Upper lobe of left lung (tissue), 6 donors: ENCODE data around the gene CMC2. TPM values are rescaled to one million over a fixed set of nuclear protein-coding genes. Genes with fewer than 3 reads are reported as not detected.

Source experiments
- ATAC-seq, 2 donors: fragments of 200-7000 bp; cut with Tn5 transposase; one replicate each; pipeline ENCODE4 v1.9.1; 2022; ENCODE audit warnings: mild to moderate bottlenecking in 2 of 2, moderate library complexity in 2 of 2; ENCODE audit not compliant: low FRiP score in 2 of 2
- DNase-seq, 2 donors: peaks; one replicate each; pipeline ENCODE4 v3.0.0-alpha.2; 2019 to 2020
- H3K27ac ChIP-seq, 4 donors: fragments of 200-600 bp; sonication (generic); one replicate each; pipeline ENCODE4 v1.5.1; 2016 to 2019
- H3K27me3 ChIP-seq, 4 donors: fragments of 200-600 bp; sonication (generic); one replicate each; pipeline ENCODE4 v1.5.1; 2017 to 2019
- H3K36me3 ChIP-seq, 4 donors: fragments of 200-600 bp; sonication (generic); one replicate each; pipeline ENCODE4 v1.5.1; 2016 to 2019
- H3K4me1 ChIP-seq, 4 donors: fragments of 200-600 bp; sonication (generic); one replicate each; pipeline ENCODE4 v1.5.1; 2018 to 2019
- H3K4me3 ChIP-seq, 4 donors: fragments of 200-600 bp; sonication (generic); one replicate each; pipeline ENCODE4 v1.5.1; 2017 to 2019; ENCODE audit warnings: mild to moderate bottlenecking in 2 of 4, moderate library complexity in 1 of 4
- H3K9me3 ChIP-seq, 4 donors: fragments of 200-600 bp; sonication (generic); one replicate each; pipeline ENCODE4 v1.5.1; 2018 to 2019
- CTCF ChIP-seq, 6 experiments: fragments of 450-650 bp in 4 of 6; fragments of 200-600 bp in 2 of 6; sonication (generic) in 2 of 6; IDR thresholded peaks; one replicate each; pipeline ENCODE4 v1.5.1; 2016 to 2019; ENCODE audit warnings: antibody characterized with exemption in 6 of 6
- EP300 ChIP-seq, 4 donors: sonication (generic); formaldehyde crosslinking; IDR thresholded peaks; one replicate each; pipeline ENCODE4 v1.5.1; 2017; ENCODE audit warnings: antibody characterized with exemption in 4 of 4, control low read depth in 2 of 4
- POLR2A ChIP-seq, 4 donors: fragments of 450-650 bp; IDR thresholded peaks; one replicate each; pipeline ENCODE4 v1.5.1; 2016 to 2017; ENCODE audit warnings: antibody characterized with exemption in 4 of 4, mild to moderate bottlenecking in 2 of 4
- POLR2AphosphoS5 ChIP-seq, 2 donors: sonication (generic); formaldehyde crosslinking; IDR thresholded peaks; one replicate each; pipeline ENCODE4 v1.5.1; 2017; ENCODE audit warnings: antibody characterized with exemption in 2 of 2
- WGBS, 2 donors: methylation state at CpG; one replicate each; pipeline ENCODE4 v1.1.5; 2017 to 2018; 5-methylcytosine and 5-hydroxymethylcytosine counted together
- total RNA-seq, 6 donors: library from RNA; depleted of rRNA in 4 of 6; stranded (reverse); fragments of >200 nt in 4 of 6; gene quantifications; one replicate each; pipeline versions ENCODE4 v1.1.0 to v1.2.1, GENCODE V29; 2016 to 2021
- donor health status: DM: no; HTN: no; CAD: no; lungs with moderate emphysema.
- donor health status: DM: no; HTN: yes; CAD: no; lungs with severe emphysema.

Gene CMC2
- total RNA-seq, 6 donors from 2014 or later = 9.8 to 51.7 (median 33.9) TPM

- 88 to 90% methylated on average over 5 of the region's 5 CpGs for WGBS, 2 donors
- TF ChIP-seq CTCF (IDR thresholded peaks at IDR 0.05) (no peak), POLR2AphosphoS5 (IDR thresholded peaks at IDR 0.05) (no peak), EP300 (IDR thresholded peaks at IDR 0.05) (no peak), POLR2A (IDR thresholded peaks at IDR 0.05) (no peak)
- Histone ChIP-seq H3K4me1 (peaks cover 12 to 22% (median 19%) of the 10 kb centered on the region in 4 donors), H3K36me3 (peaks cover 14 to 49% (median 33%) of the 10 kb centered on the region in 4 donors), H3K27me3 (no peaks in the 10 kb centered on the region), H3K4me3 (no peak overlapping the region), H3K27ac (no peak overlapping the region), H3K9me3 (no peaks in the 10 kb centered on the region)
- ATAC-seq = no peak
- no peak for DNase-seq
Observed at GRCh38 chr16:81040842-81041241, 34.2 kb upstream of the CMC2 start.

DNA sequence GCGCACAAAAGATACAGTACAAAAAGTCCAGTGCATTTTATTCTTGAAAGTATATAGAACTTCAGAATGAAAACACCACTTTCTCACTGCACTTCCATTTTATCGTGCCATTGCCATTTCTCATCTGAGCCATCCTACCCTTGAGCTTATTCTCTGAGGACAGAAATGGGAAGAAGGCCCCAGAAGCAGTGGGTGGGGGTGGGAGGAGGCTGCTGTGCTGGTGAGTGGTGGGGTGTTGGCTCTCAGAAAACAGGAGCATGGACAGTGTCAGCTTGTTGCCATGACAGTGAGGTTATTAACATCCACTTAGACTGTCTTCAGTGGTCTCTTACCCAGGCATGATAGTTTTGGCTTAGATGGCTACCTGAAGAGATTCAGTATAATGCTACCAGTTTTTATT lies 33.4 kb upstream of the CMC2 start:
- H3K27ac ChIP-seq = no peak overlapping the region
- ATAC-seq = no peak

GRCh38 chr16:81036751-81037350 lies 30.2 kb upstream of the CMC2 start:
- TF ChIP-seq POLR2AphosphoS5 (IDR thresholded peaks at IDR 0.05) = no peak
- TF ChIP-seq POLR2A (IDR thresholded peaks at IDR 0.05) = no peak
- no peak for TF ChIP-seq EP300 (IDR thresholded peaks at IDR 0.05)
- TF ChIP-seq CTCF (IDR thresholded peaks at IDR 0.05) = no peak
- no peak for ATAC-seq
- H3K36me3 ChIP-seq = peaks cover 0 to 9% (median 6%) of the 10 kb centered on the region in 4 donors
- H3K27me3 ChIP-seq = no peaks in the 10 kb centered on the region
- DNase-seq = no peak
- H3K27ac ChIP-seq = peak overlapping the region in 3 of 4 donors; percentile 63 to 84 (median 80)
- WGBS, 2 donors = 22 to 27% methylated on average over 10 of the region's 10 CpGs
- H3K9me3 ChIP-seq = no peaks in the 10 kb centered on the region
- peak overlapping the region; percentile 65 to 91 (median 80) for H3K4me3 ChIP-seq
- H3K4me1 ChIP-seq = peaks cover 17 to 27% (median 21%) of the 10 kb centered on the region in 4 donors

More for the DNA sequence above, 33.4 kb upstream of the CMC2 start:
- no peak for DNase-seq
- no peaks in the 10 kb centered on the region for H3K9me3 ChIP-seq
- no peaks in the 10 kb centered on the region for H3K27me3 ChIP-seq
- 91 to 94% methylated on average over 2 of the region's 2 CpGs for WGBS, 2 donors
- no peak overlapping the region for H3K4me3 ChIP-seq
- peaks cover 8 to 42% (median 31%) of the 10 kb centered on the region in 4 donors for H3K36me3 ChIP-seq
- H3K4me1 ChIP-seq = peaks cover 16 to 26% (median 21%) of the 10 kb centered on the region in 4 donors
- no peak for TF ChIP-seq POLR2AphosphoS5 (IDR thresholded peaks at IDR 0.05)

DNA sequence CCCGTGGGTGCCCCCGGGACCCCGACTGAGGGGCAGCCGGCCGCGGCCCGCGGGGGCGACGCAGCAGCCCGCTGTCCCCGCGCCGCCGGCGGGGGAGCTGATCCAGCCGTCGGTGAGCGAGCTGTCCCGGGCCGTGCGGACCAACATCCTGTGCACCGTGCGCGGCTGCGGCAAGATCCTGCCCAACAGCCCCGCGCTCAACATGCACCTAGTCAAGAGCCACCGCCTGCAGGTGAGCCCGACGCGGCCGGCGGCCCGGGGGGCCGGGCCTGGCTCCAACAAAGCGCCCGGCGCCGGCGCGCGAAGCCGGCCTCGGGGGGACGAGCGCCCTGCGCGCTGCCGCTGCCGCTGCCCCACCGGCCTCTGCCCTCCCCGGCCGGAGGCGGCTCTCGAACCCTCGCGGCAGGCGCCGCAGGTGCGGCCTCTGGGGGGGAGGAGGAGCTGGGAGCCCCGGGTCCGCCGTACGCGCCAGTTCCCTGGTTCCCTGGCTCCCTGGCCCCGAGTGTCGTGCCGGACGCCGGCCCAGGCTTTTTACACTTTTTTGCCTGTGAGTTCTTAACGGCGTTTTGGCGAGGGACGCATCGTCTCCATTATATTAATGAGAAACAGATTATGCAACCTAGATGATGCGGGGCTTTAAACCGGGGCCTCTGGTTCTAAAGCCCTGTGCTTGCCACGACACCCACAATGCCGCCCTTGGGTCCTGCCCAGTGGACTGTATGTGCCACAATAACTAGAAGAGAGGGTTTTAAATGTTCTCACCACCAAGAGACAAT lies 29.5 kb upstream of the CMC2 start:
- DNase-seq (peak; percentile 28 to 91), ATAC-seq (peak in 1 of 2 donors; percentile 47)
- 0 to 1% methylated on average over 14 to 20 of the region's 80 CpGs for WGBS, 2 donors
- Histone ChIP-seq H3K4me3 (peak overlapping the region; percentile 65 to 91 (median 80)), H3K9me3 (no peaks in the 10 kb centered on the region), H3K4me1 (peaks cover 17 to 27% (median 21%) of the 10 kb centered on the region in 4 donors), H3K27ac (peak overlapping the region in 3 of 4 donors; percentile 63 to 84 (median 80)), H3K27me3 (no peaks in the 10 kb centered on the region), H3K36me3 (peaks cover 0 to 2% (median 0%) of the 10 kb centered on the region in 4 donors)
- TF ChIP-seq POLR2A (IDR thresholded peaks at IDR 0.05) (no peak), CTCF (IDR thresholded peaks at IDR 0.05) (no peak), POLR2AphosphoS5 (IDR thresholded peaks at IDR 0.05) (no peak)

- ATAC-seq (peak; percentile 95 to 99), DNase-seq (peak; percentile 89 to 98)
- Histone ChIP-seq H3K27ac (peak within 1 kb of the TSS in 3 of 4 donors; percentile 63 to 84 (median 80)), H3K36me3 (no peaks in the 10 kb centered on the region), H3K4me1 (peaks cover 17 to 27% (median 21%) of the 10 kb centered on the region in 4 donors), H3K4me3 (peak within 1 kb of the TSS; percentile 65 to 91 (median 80)), H3K27me3 (no peaks in the 10 kb centered on the region), H3K9me3 (no peaks in the 10 kb centered on the region)
- 26 to 31% methylated on average over 9 to 11 of the region's 54 CpGs for WGBS, 2 donors
- TF ChIP-seq CTCF (IDR thresholded peaks at IDR 0.05) (peak; percentile 97 to 99 (median 98)), POLR2AphosphoS5 (IDR thresholded peaks at IDR 0.05) (peak in 1 of 2 donors; percentile 18), POLR2A (IDR thresholded peaks at IDR 0.05) (peak in 1 of 4 donors; percentile 52), EP300 (IDR thresholded peaks at IDR 0.05) (no peak)
Observed at GRCh38 chr16:81035398-81035974, 28.8 kb upstream of the CMC2 start, which contains the start of gene ATMIN. Gene ATMIN, plus strand, starts transcription at chr16:81035842. Its CDS starts 29 bp downstream, at chr16:81035871.
